Prostate gland (tissue), 2 donors: ENCODE results near the gene LINGO1. TPM values are rescaled to one million over a fixed set of nuclear protein-coding genes. Genes with fewer than 3 reads are reported as not detected.

Experiments used
- DNase-seq: peaks from one replicate; pipeline ENCODE4 v3.0.0-alpha.2; 2019; ENCODE audit warnings: low spot score
- H3K27ac ChIP-seq, 2 donors: fragments of 200-600 bp; sonication (generic); 2 replicates each; pipeline ENCODE4 v1.5.1; 2017 to 2019
- H3K27me3 ChIP-seq: fragments of 200-600 bp; sonication (generic); replicated peaks from 2 replicates; pipeline ENCODE4 v1.5.1; 2019; ENCODE audit not compliant: insufficient read depth
- H3K36me3 ChIP-seq, 2 donors: fragments of 200-600 bp; sonication (generic); 1 replicate in 1 of 2; 2 replicates in 1 of 2; pipeline versions ENCODE4 v1.5.1 to v1.8.1; 2017 to 2019
- H3K4me1 ChIP-seq: fragments of 200-600 bp; sonication (generic); replicated peaks from 2 replicates; pipeline ENCODE4 v1.5.1; 2019
- H3K4me3 ChIP-seq, 2 donors: fragments of 200-600 bp; sonication (generic); 2 replicates each; pipeline ENCODE4 v1.5.1; 2017 to 2019
- H3K9me3 ChIP-seq: fragments of 200-600 bp; sonication (generic); 2 replicates; pipeline ENCODE4 v1.5.1; 2017
- CTCF ChIP-seq, 4 experiments: fragments of 200-600 bp in 2 of 4; fragments of 450-650 bp in 2 of 4; sonication (generic) in 2 of 4; IDR thresholded peaks; 1 replicate in 3 of 4; 2 replicates in 1 of 4; pipeline ENCODE4 v1.5.1; 2016 to 2019; ENCODE audit warnings: antibody characterized with exemption in 4 of 4, mild to moderate bottlenecking in 2 of 4, moderate library complexity in 2 of 4
- POLR2A ChIP-seq: fragments of 450-650 bp; IDR thresholded peaks from one replicate; pipeline ENCODE4 v1.6.1; 2016; ENCODE audit warnings: antibody characterized with exemption, mild to moderate bottlenecking
- POLR2AphosphoS5 ChIP-seq: sonication (generic); formaldehyde crosslinking; IDR thresholded peaks from one replicate; pipeline ENCODE4 v1.6.1; 2017; ENCODE audit warnings: antibody characterized with exemption
- WGBS: methylation state at CpG from one replicate; pipeline ENCODE4 v1.1.5; 2018; 5-methylcytosine and 5-hydroxymethylcytosine counted together
- intact Hi-C: fragments of 100-400 bp; cut with DNase I; formaldehyde crosslinking; loops from one replicate; pipeline ENCODE4 v1.14.2; 2022
- total RNA-seq, 2 donors: library from RNA; depleted of rRNA; stranded (reverse); fragments of >200 nt; gene quantifications; one replicate each; pipeline ENCODE4 v1.1.0, GENCODE V29; 2016

LINGO1 gene
- total RNA-seq, 2 donors from 2014 or later = 2.9 to 10.2 TPM

GRCh38 chr15:77623755-77624524 is 8.8 kb downstream of the LINGO1 start:
- TF ChIP-seq CTCF (IDR thresholded peaks at IDR 0.05) (no peak), POLR2AphosphoS5 (no peak), POLR2A (no peak)
- Histone ChIP-seq H3K9me3 (no peaks in the 10 kb centered on the region), H3K36me3 (no peaks in the 10 kb centered on the region), H3K4me3 (no peak overlapping the region), H3K4me1 (no peaks in the 10 kb centered on the region), H3K27ac (no peak overlapping the region), H3K27me3 (no peaks in the 10 kb centered on the region)
- intact Hi-C loops = no loop called here
- 91% methylated on average over 11 of the region's 11 CpGs for WGBS
- DNase-seq = no peak

DNA sequence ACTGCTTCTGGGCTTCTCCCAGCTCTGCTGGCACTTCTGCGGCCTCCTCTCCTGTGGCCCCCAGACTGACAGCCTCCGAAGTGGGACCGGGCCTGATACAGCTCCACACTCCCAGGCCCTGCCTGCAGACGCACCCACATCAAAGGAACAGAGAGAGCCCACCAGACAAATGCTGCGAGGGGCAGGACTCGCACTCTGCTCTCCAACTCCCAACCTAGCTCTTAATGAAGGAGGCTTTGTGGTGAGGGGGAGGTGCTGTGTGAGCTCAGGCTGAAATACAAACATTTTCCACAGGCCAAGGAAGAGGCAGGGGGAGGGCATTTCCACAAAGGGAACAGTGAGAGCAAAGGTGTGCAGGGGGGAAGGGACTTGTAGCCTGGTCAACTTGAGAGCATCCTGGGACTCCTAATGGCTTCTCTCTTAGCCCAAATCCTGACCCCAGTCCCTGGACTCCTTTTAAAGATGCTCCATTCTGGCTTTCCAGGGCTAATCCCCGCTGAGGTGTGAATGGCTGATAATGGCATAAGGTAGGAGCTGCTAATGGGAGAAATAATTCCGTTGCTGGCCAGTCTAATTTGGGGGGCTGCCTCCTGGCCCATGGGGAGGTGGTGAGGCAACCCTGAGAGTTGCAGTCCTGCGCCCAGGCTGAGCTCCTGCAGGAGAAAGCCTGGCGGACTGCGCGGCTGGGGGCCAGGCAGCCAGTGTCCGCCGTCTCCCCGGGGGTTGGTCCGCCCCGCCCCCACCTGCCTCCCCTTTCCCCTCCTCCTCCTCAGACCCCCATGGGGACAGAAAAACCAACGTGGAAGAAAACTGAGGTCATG is 9.6 kb downstream of the LINGO1 start:
- no peak for DNase-seq
- H3K27me3 ChIP-seq = no peaks in the 10 kb centered on the region
- H3K27ac ChIP-seq = no peak overlapping the region
- intact Hi-C loops = no loop called here
- no peaks in the 10 kb centered on the region for H3K9me3 ChIP-seq
- no peak overlapping the region for H3K4me3 ChIP-seq
- H3K4me1 ChIP-seq = no peaks in the 10 kb centered on the region
- TF ChIP-seq POLR2A (no peak), CTCF (IDR thresholded peaks at IDR 0.05) (no peak), POLR2AphosphoS5 (no peak)
- WGBS = 76% methylated on average over 17 of the region's 18 CpGs
- H3K36me3 ChIP-seq = no peaks in the 10 kb centered on the region

DNA sequence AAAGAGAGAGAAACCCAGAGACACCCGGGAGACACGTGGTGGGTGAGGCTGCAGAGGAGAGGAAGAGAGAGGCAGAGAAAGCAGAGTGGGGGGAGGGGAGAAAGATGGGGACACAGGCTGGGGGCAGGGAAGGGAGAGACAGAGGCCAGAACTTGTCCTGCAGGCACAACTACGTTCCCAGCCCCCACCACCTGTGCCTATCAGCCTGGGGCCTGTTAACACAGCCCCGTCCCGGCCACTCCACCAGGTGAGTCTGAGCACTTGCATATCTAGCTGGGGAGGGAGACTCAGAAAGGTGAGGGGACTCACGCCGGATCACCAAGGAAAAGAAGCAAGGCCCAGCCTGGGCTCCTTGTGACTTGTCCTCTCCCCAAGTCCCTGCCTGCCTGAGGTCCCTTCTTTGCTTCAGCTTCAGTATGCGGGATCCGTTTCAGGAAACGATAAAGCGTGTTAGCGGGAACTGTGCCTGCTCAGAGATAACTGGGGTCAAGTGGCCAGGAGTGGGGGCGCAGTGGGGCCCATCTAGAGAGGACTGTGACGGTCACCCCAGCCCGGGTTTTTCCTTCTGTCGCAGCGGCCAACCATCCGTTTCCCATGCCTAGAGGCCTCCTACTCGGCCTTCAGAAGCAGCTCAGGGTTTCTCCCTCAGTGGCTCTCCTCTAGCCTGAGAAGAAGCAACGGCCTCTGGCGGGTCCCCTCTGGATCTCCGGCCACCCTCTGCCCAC is 10.3 kb downstream of the LINGO1 start:
- intact Hi-C loops = no loop called here
- Histone ChIP-seq H3K27ac (no peak overlapping the region), H3K4me3 (no peak overlapping the region), H3K9me3 (no peaks in the 10 kb centered on the region), H3K36me3 (no peaks in the 10 kb centered on the region), H3K4me1 (no peaks in the 10 kb centered on the region), H3K27me3 (no peaks in the 10 kb centered on the region)
- no peak for DNase-seq
- TF ChIP-seq POLR2A (no peak), CTCF (IDR thresholded peaks at IDR 0.05) (no peak), POLR2AphosphoS5 (no peak)
- WGBS = 75% methylated on average over 22 of the region's 22 CpGs

- no peak overlapping the region for H3K4me3 ChIP-seq
- TF ChIP-seq POLR2A (no peak), CTCF (IDR thresholded peaks at IDR 0.05) (no peak), POLR2AphosphoS5 (no peak)
- 85% methylated on average over 16 of the region's 16 CpGs for WGBS
These were observed 10.9 kb downstream of the LINGO1 start for GRCh38 chr15:77621847-77622208.

More at GRCh38 chr15:77621847-77622208, 10.9 kb downstream of the LINGO1 start:
- no peaks in the 10 kb centered on the region for H3K9me3 ChIP-seq
- no peaks in the 10 kb centered on the region for H3K4me1 ChIP-seq
- H3K27ac ChIP-seq = no peak overlapping the region
- intact Hi-C loops = no loop called here
- no peaks in the 10 kb centered on the region for H3K36me3 ChIP-seq
- no peak for DNase-seq
- H3K27me3 ChIP-seq = no peaks in the 10 kb centered on the region
